Measurements from ENCODE around the gene CHD6. TPM values are rescaled to one million over a fixed set of nuclear protein-coding genes. Genes with fewer than 3 reads are reported as not detected.

Gene CHD6
- total RNA-seq, 1 experiment from 2014 or later: 80.5 TPM

- CTCF ChIA-PET: no interaction called here
- Mint-ChIP-seq H3K4me1 (ENCODE audit: low read depth, unreplicated experiment) (no peaks in the 10 kb centered on the region), H3K4me3 (ENCODE audit: unreplicated experiment) (no peak overlapping the region), H3K27me3 (ENCODE audit: insufficient read depth, unreplicated experiment) (no peaks in the 10 kb centered on the region), H3K27ac (ENCODE audit: unreplicated experiment) (no peak overlapping the region), H3K9me3 (ENCODE audit: unreplicated experiment) (no peaks in the 10 kb centered on the region), H3K36me3 (ENCODE audit: insufficient read depth, unreplicated experiment) (peaks cover 13% of the 10 kb centered on the region)
- no TSS peak for BruUV-seq (replicated peaks)
- POLR2A ChIA-PET: no interaction called here
- DNase-seq: no peak
- H3K36me3 ChIP-seq (ENCODE audit: control insufficient read depth, insufficient read depth, low read length): peaks cover 2% of the 10 kb centered on the region; the same call in 1 of the 2 replicates
- intact Hi-C loops (cut with micrococcal nuclease; ENCODE audit: unreplicated experiment): no loop called here
- no peaks in the 10 kb centered on the region for H3K9me3 ChIP-seq
- no peaks in the 10 kb centered on the region for H3K4me1 ChIP-seq
- H3K4me3 ChIP-seq (ENCODE audit: low read depth, low read length): no peak overlapping the region
- no peak for TF ChIP-seq CTCF (IDR thresholded peaks at IDR 0.05; ENCODE audit: insufficient read depth in 1 of 2, low read depth in 1 of 2, low read length in 1 of 2, severe bottlenecking in 1 of 2, unreplicated experiment in 1 of 2)
- no peaks in the 10 kb centered on the region for H3K27me3 ChIP-seq (replicated peaks; ENCODE audit: control insufficient read depth, insufficient read depth, low read length)
These were observed 91.8 kb downstream of the CHD6 start for GRCh38 chr20:41526327-41526726.

DNA sequence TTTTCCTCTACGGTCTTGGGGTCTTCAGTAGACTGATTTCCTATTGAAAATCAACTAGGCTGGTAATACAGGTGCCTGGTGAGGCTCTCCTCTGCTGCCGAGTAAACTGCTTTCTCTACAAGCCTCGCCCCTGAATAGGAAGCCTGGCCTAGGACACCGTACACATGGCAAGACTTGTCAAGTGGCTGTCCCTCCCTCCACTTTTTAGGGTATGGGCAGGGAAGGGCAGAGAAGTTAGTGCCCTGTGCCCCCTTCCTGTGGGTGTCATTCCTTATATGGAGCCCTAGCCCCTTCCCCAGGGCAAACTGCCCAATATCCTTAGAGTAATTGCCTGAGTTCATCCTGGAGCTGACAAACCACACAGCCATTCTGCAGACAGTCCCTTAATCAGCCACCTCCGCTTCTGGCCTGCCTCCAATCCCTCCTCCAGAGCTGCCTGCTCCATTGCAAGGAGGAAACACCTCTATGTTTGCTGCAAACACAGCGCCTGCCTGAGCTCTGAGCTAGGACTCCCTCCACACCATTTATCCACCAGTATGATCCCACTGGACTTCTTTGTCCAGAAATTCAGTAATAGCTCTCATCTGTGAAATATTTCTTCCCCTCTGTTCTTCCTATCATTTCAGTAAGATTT is 93.1 kb downstream of the CHD6 start:
- H3K27ac Mint-ChIP-seq (ENCODE audit: unreplicated experiment): peak overlapping the region; percentile 11
- H3K36me3 ChIP-seq (ENCODE audit: control insufficient read depth, insufficient read depth, low read length): peaks cover 2% of the 10 kb centered on the region; the same call in 1 of the 2 replicates
- DNase-seq: no peak
- no peak for TF ChIP-seq CTCF (IDR thresholded peaks at IDR 0.05; ENCODE audit: insufficient read depth in 1 of 2, low read depth in 1 of 2, low read length in 1 of 2, severe bottlenecking in 1 of 2, unreplicated experiment in 1 of 2)
- no peaks in the 10 kb centered on the region for H3K9me3 Mint-ChIP-seq (ENCODE audit: unreplicated experiment)
- H3K4me1 Mint-ChIP-seq (ENCODE audit: low read depth, unreplicated experiment): no peaks in the 10 kb centered on the region
- CTCF ChIA-PET: no interaction called here
- peaks cover 13% of the 10 kb centered on the region for H3K36me3 Mint-ChIP-seq (ENCODE audit: insufficient read depth, unreplicated experiment)
- no peaks in the 10 kb centered on the region for H3K4me1 ChIP-seq
- no peaks in the 10 kb centered on the region for H3K9me3 ChIP-seq
- POLR2A ChIA-PET: no interaction called here
- H3K27me3 Mint-ChIP-seq (ENCODE audit: insufficient read depth, unreplicated experiment): no peaks in the 10 kb centered on the region
- intact Hi-C loops (cut with micrococcal nuclease; ENCODE audit: unreplicated experiment): no loop called here
- H3K27me3 ChIP-seq (replicated peaks; ENCODE audit: control insufficient read depth, insufficient read depth, low read length): no peaks in the 10 kb centered on the region
- H3K4me3 ChIP-seq (ENCODE audit: low read depth, low read length): no peak overlapping the region
- H3K4me3 Mint-ChIP-seq (ENCODE audit: unreplicated experiment): no peak overlapping the region
- BruUV-seq (replicated peaks): no TSS peak

GRCh38 chr20:41523857-41524256 is 94.3 kb downstream of the CHD6 start:
- H3K36me3 ChIP-seq (ENCODE audit: control insufficient read depth, insufficient read depth, low read length): peaks cover 2% of the 10 kb centered on the region; the same call in 1 of the 2 replicates
- intact Hi-C loops (cut with micrococcal nuclease; ENCODE audit: unreplicated experiment): no loop called here
- TF ChIP-seq CTCF (IDR thresholded peaks at IDR 0.05; ENCODE audit: insufficient read depth in 1 of 2, low read depth in 1 of 2, low read length in 1 of 2, severe bottlenecking in 1 of 2, unreplicated experiment in 1 of 2): no peak
- DNase-seq: no peak
- no peaks in the 10 kb centered on the region for H3K4me1 ChIP-seq
- no peaks in the 10 kb centered on the region for H3K9me3 Mint-ChIP-seq (ENCODE audit: unreplicated experiment)
- ChIA-PET CTCF (interaction anchor here (0.6 kb wide), 1 partner anchor 100 kb away, joined by 3 read pairs; no protein-coding TSS in a partner anchor), POLR2A (no interaction called here)
- peaks cover 8% of the 10 kb centered on the region for H3K36me3 Mint-ChIP-seq (ENCODE audit: insufficient read depth, unreplicated experiment)
- no peaks in the 10 kb centered on the region for H3K27me3 ChIP-seq (replicated peaks; ENCODE audit: control insufficient read depth, insufficient read depth, low read length)
- no peaks in the 10 kb centered on the region for H3K4me1 Mint-ChIP-seq (ENCODE audit: low read depth, unreplicated experiment)
- H3K9me3 ChIP-seq: no peaks in the 10 kb centered on the region
- H3K27ac Mint-ChIP-seq (ENCODE audit: unreplicated experiment): no peak overlapping the region
- H3K4me3 ChIP-seq (ENCODE audit: low read depth, low read length): no peak overlapping the region
- no peak overlapping the region for H3K4me3 Mint-ChIP-seq (ENCODE audit: unreplicated experiment)
- H3K27me3 Mint-ChIP-seq (ENCODE audit: insufficient read depth, unreplicated experiment): no peaks in the 10 kb centered on the region
- BruUV-seq (replicated peaks): no TSS peak
